ENCODE results near the gene SIX1. TPM values are rescaled to one million over a fixed set of nuclear protein-coding genes. Genes with fewer than 3 reads are reported as not detected.

The SIX1 gene
- total RNA-seq, 4 donors from 2014 or later: 5.9 to 7.5 (median 6.2) TPM

GRCh38 chr14:60649875-60650372 is 647 bp upstream of the SIX1 start:
- no peak overlapping the region for H3K27ac ChIP-seq
- peak overlapping the region; percentile 35 to 63 (median 50) for H3K4me3 ChIP-seq
- H3K27me3 ChIP-seq: peaks cover 0 to 100% of the 10 kb centered on the region in 2 donors
- TF ChIP-seq CTCF (IDR thresholded peaks at IDR 0.05): no peak
- no peak for TF ChIP-seq POLR2A (IDR thresholded peaks at IDR 0.05)
- no peak for TF ChIP-seq EP300 (IDR thresholded peaks at IDR 0.05)
- H3K4me1 ChIP-seq: peaks cover 0 to 64% (median 33%) of the 10 kb centered on the region in 4 donors
- no peak for DNase-seq (ENCODE audit: low spot score in 2 of 2)
- WGBS, 2 donors: 7 to 8% methylated on average over 15 of the region's 15 CpGs
- H3K9me3 ChIP-seq: no peaks in the 10 kb centered on the region
- no peaks in the 10 kb centered on the region for H3K36me3 ChIP-seq

GRCh38 chr14:60648249-60648933 is 886 bp downstream of the SIX1 start:
- WGBS, 2 donors: 2% methylated on average over 36 to 51 of the region's 61 CpGs
- no peak for TF ChIP-seq POLR2A (IDR thresholded peaks at IDR 0.05)
- TF ChIP-seq CTCF (IDR thresholded peaks at IDR 0.05): no peak
- TF ChIP-seq EP300 (IDR thresholded peaks at IDR 0.05): no peak
- Histone ChIP-seq H3K4me3 (peak overlapping the region; percentile 35 to 63 (median 50)), H3K27ac (peak overlapping the region in 1 of 4 donors; percentile 61), H3K9me3 (no peaks in the 10 kb centered on the region), H3K36me3 (no peaks in the 10 kb centered on the region), H3K4me1 (peaks cover 0 to 69% (median 33%) of the 10 kb centered on the region in 4 donors), H3K27me3 (peaks cover 0 to 100% of the 10 kb centered on the region in 2 donors)
- no peak for DNase-seq (ENCODE audit: low spot score in 2 of 2)

DNA sequence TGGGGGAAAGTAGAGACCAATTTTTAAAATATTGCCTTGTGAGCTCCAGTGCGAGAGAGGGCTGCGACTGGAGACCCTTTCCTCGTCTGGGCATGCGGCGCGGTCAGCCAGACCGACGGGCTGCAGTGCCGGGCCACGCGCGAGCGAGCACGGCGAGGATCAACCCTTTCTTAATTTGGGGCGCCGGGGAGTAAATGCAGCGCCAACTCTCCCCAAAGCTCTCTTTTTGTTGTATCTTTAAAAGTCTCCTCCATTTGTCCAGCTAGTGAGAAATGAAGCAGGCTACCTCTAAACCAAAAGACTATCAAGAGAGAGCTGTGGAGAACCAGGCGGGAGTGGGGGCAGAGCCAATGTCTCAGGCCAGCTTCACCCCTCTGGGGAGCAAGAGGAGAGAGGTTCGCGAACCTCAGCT is 1.4 kb downstream of the SIX1 start:
- no peak for DNase-seq (ENCODE audit: low spot score in 2 of 2)
- Histone ChIP-seq H3K4me3 (peak overlapping the region; percentile 35 to 63 (median 50)), H3K36me3 (no peaks in the 10 kb centered on the region), H3K4me1 (peaks cover 0 to 69% (median 29%) of the 10 kb centered on the region in 4 donors), H3K27ac (peak overlapping the region in 2 of 4 donors; percentile 18 to 61), H3K27me3 (peaks cover 0 to 100% of the 10 kb centered on the region in 2 donors), H3K9me3 (no peaks in the 10 kb centered on the region)
- TF ChIP-seq POLR2A (IDR thresholded peaks at IDR 0.05) (no peak), EP300 (IDR thresholded peaks at IDR 0.05) (peak in 1 of 2 donors; percentile 13)
- 6% methylated on average over 21 of the region's 21 CpGs for WGBS, 2 donors

DNA sequence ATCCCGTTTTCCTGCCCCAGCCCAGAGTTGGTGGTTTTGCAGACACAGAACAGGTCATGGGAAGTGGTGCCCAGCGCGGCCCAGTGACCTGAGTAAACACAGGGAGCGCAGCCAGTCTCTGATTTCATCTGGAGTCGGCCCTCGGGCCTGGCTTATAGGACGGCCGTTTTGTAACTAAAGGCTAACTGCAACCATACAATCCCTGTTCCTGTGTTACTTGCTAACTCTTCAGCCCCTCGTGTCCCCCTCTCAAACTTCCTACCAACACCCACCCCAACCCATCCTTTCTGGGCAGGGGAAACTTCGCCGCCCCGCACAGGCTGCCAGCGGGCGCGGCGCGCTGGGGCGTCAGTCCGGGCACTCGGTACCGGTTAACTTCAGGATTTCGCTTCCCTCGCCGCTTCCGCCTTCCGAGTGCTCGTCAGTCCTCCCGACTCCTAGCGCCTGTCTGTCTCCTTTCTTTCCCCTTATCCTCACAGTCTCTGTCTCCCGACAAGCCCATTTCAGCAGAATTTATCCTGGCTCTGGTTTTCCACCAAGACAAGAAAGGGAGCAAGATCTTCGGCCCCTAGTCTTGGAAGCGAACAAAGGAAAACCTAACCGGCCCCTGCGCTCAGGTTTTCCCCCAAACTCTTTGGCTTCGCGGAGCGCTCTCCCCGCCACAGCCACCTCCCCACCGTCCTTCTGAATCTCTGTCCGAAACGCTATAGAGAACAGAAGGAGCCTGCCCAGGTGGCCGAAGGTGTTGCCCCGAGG is 2.0 kb downstream of the SIX1 start:
- no peak for TF ChIP-seq CTCF (IDR thresholded peaks at IDR 0.05)
- peak in 1 of 2 donors; percentile 23 for TF ChIP-seq EP300 (IDR thresholded peaks at IDR 0.05)
- peaks cover 0 to 100% of the 10 kb centered on the region in 2 donors for H3K27me3 ChIP-seq
- WGBS, 2 donors: 3 to 10% methylated on average over 43 of the region's 43 CpGs
- peaks cover 0 to 69% (median 25%) of the 10 kb centered on the region in 4 donors for H3K4me1 ChIP-seq
- no peak for DNase-seq (ENCODE audit: low spot score in 2 of 2)
- peak overlapping the region; percentile 35 to 63 (median 50) for H3K4me3 ChIP-seq
- no peaks in the 10 kb centered on the region for H3K36me3 ChIP-seq
- H3K9me3 ChIP-seq: no peaks in the 10 kb centered on the region
- H3K27ac ChIP-seq: peak overlapping the region in 2 of 4 donors; percentile 18 to 61

DNA sequence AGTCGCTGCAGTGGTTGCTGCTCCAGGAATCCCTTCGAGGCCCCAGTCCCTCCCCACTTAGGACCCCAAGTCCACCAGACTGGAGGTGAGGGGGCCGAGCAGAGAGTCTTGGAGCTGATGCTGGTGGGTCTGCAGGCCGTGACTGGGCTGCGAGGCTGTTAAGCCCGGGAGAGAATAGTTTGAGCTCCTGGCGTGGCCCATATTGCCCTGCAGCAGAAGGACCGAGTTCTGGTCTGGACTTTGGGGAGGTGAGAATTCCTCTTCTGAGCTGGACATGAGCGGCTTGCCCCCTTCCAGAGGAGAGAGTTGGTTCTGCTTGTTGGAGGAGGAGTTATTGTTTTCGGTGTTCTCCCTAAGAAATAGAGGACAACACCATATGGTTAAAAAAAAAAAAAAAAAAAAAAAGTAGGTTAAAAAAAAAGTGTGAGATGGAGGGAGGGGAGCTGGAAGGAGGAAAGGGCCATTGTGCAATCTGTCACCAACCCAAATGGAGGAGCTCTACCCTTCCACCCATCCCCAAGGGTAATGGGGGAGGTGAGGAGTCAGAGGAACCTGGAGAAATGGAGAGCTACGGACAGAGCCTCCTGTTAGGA is 3.0 kb downstream of the SIX1 start:
- H3K4me1 ChIP-seq: peaks cover 0 to 71% (median 24%) of the 10 kb centered on the region in 4 donors
- peaks cover 0 to 100% of the 10 kb centered on the region in 2 donors for H3K27me3 ChIP-seq
- TF ChIP-seq POLR2A (IDR thresholded peaks at IDR 0.05) (no peak), EP300 (IDR thresholded peaks at IDR 0.05) (no peak), CTCF (IDR thresholded peaks at IDR 0.05) (no peak)
- no peak overlapping the region for H3K27ac ChIP-seq
- H3K9me3 ChIP-seq: no peaks in the 10 kb centered on the region
- no peak for DNase-seq (ENCODE audit: low spot score in 2 of 2)
- no peaks in the 10 kb centered on the region for H3K36me3 ChIP-seq
- H3K4me3 ChIP-seq: no peak overlapping the region
- WGBS, 2 donors: 30 to 44% methylated on average over 5 to 11 of the region's 11 CpGs
